GM12875 (cell line): ENCODE measurements around the gene TMEM256.

Experiments
- H3K4me3 ChIP-seq: one replicate; pipeline ENCODE4 v1.5.1; 2011; ENCODE audit warnings: low read depth, low read length, control low read depth
- TF ChIP-seq, protein P1 (sequence below): IDR thresholded peaks from 2 replicates; pipeline ENCODE4 v1.5.1; 2011; ENCODE audit warnings: low read depth, mild to moderate bottlenecking, control low read depth, inconsistent platforms, low read length, moderate library complexity, borderline replicate concordance; ENCODE audit not compliant: insufficient read depth

Gene TMEM256

DNA sequence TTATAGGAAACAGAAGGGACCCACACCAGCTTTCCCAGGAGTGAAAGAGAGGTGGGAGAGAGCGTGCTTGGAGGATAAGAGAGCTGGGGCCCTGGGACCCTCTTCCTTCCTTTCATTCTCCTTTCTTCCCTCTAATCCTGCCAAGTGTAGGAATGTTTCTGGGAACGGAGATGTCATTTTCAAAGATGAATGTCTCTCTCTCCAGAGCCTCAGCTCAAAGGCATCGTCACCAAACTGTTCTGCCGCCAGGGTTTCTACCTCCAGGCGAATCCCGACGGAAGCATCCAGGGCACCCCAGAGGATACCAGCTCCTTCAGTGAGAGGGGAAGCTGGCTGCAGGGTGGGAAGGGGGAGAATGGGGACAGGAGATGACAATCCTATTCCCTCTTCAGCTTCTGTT is 37.4 kb upstream of the TMEM256 start:
- TF ChIP-seq, protein P1, sequence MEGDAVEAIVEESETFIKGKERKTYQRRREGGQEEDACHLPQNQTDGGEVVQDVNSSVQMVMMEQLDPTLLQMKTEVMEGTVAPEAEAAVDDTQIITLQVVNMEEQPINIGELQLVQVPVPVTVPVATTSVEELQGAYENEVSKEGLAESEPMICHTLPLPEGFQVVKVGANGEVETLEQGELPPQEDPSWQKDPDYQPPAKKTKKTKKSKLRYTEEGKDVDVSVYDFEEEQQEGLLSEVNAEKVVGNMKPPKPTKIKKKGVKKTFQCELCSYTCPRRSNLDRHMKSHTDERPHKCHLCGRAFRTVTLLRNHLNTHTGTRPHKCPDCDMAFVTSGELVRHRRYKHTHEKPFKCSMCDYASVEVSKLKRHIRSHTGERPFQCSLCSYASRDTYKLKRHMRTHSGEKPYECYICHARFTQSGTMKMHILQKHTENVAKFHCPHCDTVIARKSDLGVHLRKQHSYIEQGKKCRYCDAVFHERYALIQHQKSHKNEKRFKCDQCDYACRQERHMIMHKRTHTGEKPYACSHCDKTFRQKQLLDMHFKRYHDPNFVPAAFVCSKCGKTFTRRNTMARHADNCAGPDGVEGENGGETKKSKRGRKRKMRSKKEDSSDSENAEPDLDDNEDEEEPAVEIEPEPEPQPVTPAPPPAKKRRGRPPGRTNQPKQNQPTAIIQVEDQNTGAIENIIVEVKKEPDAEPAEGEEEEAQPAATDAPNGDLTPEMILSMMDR = no peak
- no peak overlapping the region for H3K4me3 ChIP-seq

DNA sequence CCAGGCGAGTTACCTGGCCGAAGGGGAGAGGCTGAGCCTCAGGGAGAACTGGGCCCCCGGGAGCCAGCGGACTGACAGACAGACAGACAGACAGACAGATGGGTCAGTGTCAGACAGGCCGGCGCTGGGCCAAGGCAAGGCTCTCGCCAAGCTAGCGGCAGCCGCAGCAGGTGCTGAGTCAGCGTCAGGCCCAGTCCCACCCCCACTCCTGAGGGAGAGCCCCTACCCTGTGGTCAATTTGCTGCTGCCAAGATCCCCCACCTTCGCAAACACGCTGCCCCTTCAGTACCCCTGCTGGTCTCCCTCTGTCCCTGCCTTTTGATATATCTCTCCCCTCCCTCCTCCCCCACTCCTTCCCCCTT is 36.9 kb upstream of the TMEM256 start:
- peak overlapping the region; percentile 45 for H3K4me3 ChIP-seq
- TF ChIP-seq, protein P1 = no peak

DNA sequence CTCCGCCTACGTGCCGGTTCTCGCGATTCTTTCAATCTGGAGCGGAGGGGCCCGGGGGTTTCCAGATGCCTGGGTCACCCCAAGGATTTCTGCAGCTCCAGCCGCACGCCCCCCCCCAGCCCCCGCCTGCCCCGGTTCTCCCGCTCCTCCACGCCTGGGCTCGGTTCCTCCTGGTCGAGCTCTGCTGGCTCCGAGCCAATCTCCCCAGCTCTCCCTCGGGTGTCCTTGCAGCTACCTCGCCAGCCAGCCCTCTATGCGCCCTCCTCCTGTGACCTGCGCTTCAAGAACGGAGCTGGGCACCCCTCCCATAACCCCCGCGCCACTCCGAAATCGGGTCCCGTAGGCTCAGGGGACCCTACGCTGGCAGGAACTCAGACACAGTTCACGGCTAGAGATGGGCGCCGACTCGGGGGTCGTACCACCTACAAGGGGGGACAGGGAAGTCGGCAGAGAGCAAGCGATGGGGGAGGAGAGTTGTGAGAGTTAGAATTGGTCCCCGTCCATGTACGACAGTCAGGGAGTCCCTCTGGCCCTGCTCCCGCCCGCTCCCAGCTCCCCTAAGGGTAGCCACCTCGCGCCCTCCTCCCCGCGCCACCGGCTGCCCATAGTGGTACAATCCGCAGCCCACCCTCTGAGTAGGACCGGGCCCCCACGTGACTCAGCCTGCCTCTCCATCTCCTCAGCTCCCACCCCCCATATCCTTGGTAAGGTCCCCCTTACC is 36.4 kb upstream of the TMEM256 start:
- peak overlapping the region; percentile 45 for H3K4me3 ChIP-seq
- TF ChIP-seq, protein P1 = no peak

DNA sequence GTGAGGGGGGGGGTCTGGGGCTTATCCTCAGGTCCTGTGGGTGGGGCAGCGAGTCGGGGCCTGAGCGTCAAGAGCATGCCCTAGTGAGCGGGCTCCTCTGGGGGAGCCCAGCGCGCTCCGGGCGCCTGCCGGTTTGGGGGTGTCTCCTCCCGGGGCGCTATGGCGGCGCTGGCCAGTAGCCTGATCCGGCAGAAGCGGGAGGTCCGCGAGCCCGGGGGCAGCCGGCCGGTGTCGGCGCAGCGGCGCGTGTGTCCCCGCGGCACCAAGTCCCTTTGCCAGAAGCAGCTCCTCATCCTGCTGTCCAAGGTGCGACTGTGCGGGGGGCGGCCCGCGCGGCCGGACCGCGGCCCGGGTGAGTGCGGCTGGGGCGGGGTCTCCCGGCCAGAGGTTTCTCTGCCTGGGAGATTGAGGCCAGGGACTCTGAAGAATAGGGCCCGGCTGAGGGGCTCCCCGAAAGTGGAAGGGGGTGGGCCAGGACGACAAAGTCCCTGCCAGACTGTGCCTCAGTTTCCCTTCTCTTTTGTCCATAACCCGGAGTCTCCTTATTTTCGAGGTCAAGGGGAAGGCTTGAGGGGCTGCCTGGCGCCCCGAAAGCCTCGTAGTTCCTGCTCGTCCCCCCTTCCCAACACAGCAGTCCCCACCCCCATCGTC is 35.7 kb upstream of the TMEM256 start, which contains the start of gene FGF11:
Gene FGF11 (plus strand): TSS at position 51 of the 651 bp plus-strand sequence. CDS start 109 bp downstream, at position 160.
- H3K4me3 ChIP-seq = peak within 1 kb of the TSS; percentile 45
- TF ChIP-seq, protein P1 = no peak

DNA sequence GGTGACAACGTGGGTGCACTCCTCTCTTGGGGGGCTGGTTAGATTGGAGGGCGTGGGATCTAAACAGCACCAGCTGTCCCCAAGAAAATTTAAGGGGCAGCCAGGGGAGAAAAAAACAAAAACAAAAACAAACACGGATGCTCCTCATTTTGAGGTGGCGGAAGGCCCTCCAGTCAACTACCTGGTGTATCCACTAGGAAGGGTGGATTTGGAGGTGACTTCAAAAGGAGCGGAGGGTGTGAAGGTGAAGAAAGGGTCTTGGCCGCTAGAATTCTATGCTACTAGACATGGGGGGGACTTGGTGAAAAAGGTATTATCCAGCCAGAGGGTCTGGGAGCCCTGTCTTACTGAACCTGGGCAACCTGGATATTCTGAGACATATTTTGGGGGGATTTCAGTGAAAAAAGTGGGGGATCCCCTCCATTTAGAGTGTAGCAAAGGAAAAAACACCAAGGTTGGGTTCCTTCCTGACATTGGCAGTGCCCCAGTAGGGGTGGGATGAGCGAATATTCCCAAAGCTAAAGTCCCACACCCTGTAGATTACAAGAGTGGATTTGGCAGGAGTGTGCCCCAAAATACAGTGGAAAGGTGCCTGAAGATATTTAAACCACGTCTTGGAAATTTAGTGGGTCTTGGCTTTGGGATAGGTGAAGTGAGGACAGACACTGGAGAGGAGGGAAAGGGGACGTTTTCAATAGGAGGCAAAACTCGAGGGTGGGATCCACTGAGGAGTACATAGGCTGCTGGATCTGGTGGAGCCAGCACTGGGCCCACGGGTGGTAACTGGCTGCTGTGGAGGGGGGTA is 35.0 kb upstream of the TMEM256 start:
- H3K4me3 ChIP-seq = no peak overlapping the region
- TF ChIP-seq, protein P1 = no peak

DNA sequence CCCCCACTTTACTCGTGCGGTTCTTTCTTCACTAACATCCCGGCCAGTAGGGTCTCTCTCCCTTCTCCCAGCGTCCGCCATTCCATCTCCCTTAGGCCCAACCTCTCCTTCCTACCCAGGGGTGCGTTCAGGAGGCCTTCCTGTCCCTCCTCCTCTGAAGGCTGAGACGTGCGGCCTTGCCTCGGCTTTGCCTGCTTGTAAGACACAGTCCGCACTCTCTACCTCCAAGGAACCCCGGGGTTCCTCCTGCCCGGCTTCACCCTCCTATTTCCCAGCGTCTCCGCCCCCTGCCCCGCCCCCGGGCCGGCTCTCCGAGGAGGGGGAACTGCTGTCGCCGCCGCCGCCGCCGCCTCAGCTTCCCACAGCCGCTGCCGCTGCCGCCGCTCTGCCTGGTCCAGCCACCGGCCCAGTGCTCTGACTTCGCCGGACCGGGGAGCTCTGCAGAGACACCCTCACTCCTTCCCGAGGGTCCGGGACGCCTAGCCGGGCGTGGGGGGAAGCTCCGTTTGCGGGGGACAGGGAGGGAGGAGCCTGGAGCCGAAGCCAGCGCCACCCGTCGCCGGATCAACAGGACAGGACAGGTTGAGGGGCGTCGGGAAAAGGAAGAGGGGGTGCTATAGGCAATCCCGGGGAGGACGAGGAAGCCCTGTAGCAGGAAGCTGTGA is 34.2 kb upstream of the TMEM256 start:
- H3K4me3 ChIP-seq = peak overlapping the region; percentile 21
- TF ChIP-seq, protein P1 = no peak
